KG1 (cell line): ENCODE results near the gene SRPRA.

ENCODE experiments used
- DNase-seq: peaks from one replicate; lab custom pipeline; 2025; lab: John Stamatoyannopoulos, UW

Gene SRPRA

GRCh38 chr11:126229858-126230540, 38.7 kb downstream of the SRPRA start:
- no peak for DNase-seq

GRCh38 chr11:126226334-126227084, 42.2 kb downstream of the SRPRA start:
- no peak for DNase-seq

- no peak for DNase-seq
Measured at GRCh38 chr11:126225295-126225665, 43.4 kb downstream of the SRPRA start.

GRCh38 chr11:126224647-126225294, 43.9 kb downstream of the SRPRA start:
- DNase-seq = no peak

- DNase-seq = no peak
Measured at GRCh38 chr11:126219547-126219946, 49.1 kb downstream of the SRPRA start.

- DNase-seq = peak; percentile 30
Measured at GRCh38 chr11:126217491-126217890, 51.2 kb downstream of the SRPRA start.

GRCh38 chr11:126216526-126217305, 52.0 kb downstream of the SRPRA start:
- no peak for DNase-seq

GRCh38 chr11:126214841-126215240, 53.9 kb downstream of the SRPRA start:
- DNase-seq = no peak

- no peak for DNase-seq
Measured at GRCh38 chr11:126214441-126214840, 54.3 kb downstream of the SRPRA start.
